Fibroblast of skin of left quadriceps (primary cell): ENCODE results near the gene ZAP70.
A peak's percentile ranks its signal among the peaks of the same experiment; 100 is the strongest.
"Not testable (repeated sequence)": the region's sequence is repeated elsewhere in the genome, so short reads cannot be mapped to it uniquely, and the experiment has no call there.

ENCODE experiments used
- DNase-seq, 2 experiments: peaks; one replicate each; pipeline ENCODE4 v3.0.0-alpha.2; 2013; ENCODE audit warnings: low read depth in 2 of 2

The ZAP70 gene

GRCh38 chr2:97698530-97698929, 14.8 kb upstream of the ZAP70 start:
- DNase-seq, result no peak

- DNase-seq, result peak; percentile 16 to 30
Observed at GRCh38 chr2:97699765-97700444, 13.5 kb upstream of the ZAP70 start.

- DNase-seq, result no peak
Observed at GRCh38 chr2:97701186-97701585, 12.2 kb upstream of the ZAP70 start.

GRCh38 chr2:97701851-97702465, 11.4 kb upstream of the ZAP70 start:
- no peak for DNase-seq

- no peak for DNase-seq
Observed at GRCh38 chr2:97702731-97703470, 10.5 kb upstream of the ZAP70 start.

GRCh38 chr2:97703741-97704140, 9.6 kb upstream of the ZAP70 start:
- DNase-seq, result no peak

- no peak for DNase-seq
Observed at GRCh38 chr2:97704989-97705388, 8.4 kb upstream of the ZAP70 start.

- no peak for DNase-seq
Observed at GRCh38 chr2:97706112-97706511, 7.3 kb upstream of the ZAP70 start.

GRCh38 chr2:97706708-97707345, 6.5 kb upstream of the ZAP70 start:
- no peak for DNase-seq

- DNase-seq, result no peak
Observed at GRCh38 chr2:97707362-97708047, 5.9 kb upstream of the ZAP70 start.

- no peak for DNase-seq
Observed at GRCh38 chr2:97708048-97708380, 5.4 kb upstream of the ZAP70 start.

GRCh38 chr2:97708608-97709007, 4.8 kb upstream of the ZAP70 start:
- DNase-seq, result no peak

- DNase-seq, result no peak
Observed at GRCh38 chr2:97711394-97711711, 2.0 kb upstream of the ZAP70 start.

GRCh38 chr2:97712175-97712574, 1.2 kb upstream of the ZAP70 start:
- not testable (repeated sequence) for DNase-seq

- no peak for DNase-seq
Observed at GRCh38 chr2:97712693-97713295, 582 bp upstream of the ZAP70 start.

- DNase-seq, result no peak
Observed at GRCh38 chr2:97714084-97714949, 941 bp downstream of the ZAP70 start.

GRCh38 chr2:97714950-97715652, 1.7 kb downstream of the ZAP70 start:
- DNase-seq, result no peak

GRCh38 chr2:97715951-97716694, 2.7 kb downstream of the ZAP70 start:
- DNase-seq, result no peak
